NCI-H2107 treated with DMSO at 0.1 percent for 48 hours (cell line): Measurements from ENCODE around the gene PMFBP1.

ENCODE experiments used
- DNase-seq: peaks from one replicate; lab custom pipeline; 2025; ENCODE audit not compliant: unreplicated experiment; lab: John Stamatoyannopoulos, UW

The PMFBP1 gene, protein sequence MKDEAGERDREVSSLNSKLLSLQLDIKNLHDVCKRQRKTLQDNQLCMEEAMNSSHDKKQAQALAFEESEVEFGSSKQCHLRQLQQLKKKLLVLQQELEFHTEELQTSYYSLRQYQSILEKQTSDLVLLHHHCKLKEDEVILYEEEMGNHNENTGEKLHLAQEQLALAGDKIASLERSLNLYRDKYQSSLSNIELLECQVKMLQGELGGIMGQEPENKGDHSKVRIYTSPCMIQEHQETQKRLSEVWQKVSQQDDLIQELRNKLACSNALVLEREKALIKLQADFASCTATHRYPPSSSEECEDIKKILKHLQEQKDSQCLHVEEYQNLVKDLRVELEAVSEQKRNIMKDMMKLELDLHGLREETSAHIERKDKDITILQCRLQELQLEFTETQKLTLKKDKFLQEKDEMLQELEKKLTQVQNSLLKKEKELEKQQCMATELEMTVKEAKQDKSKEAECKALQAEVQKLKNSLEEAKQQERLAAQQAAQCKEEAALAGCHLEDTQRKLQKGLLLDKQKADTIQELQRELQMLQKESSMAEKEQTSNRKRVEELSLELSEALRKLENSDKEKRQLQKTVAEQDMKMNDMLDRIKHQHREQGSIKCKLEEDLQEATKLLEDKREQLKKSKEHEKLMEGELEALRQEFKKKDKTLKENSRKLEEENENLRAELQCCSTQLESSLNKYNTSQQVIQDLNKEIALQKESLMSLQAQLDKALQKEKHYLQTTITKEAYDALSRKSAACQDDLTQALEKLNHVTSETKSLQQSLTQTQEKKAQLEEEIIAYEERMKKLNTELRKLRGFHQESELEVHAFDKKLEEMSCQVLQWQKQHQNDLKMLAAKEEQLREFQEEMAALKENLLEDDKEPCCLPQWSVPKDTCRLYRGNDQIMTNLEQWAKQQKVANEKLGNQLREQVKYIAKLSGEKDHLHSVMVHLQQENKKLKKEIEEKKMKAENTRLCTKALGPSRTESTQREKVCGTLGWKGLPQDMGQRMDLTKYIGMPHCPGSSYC

DNA sequence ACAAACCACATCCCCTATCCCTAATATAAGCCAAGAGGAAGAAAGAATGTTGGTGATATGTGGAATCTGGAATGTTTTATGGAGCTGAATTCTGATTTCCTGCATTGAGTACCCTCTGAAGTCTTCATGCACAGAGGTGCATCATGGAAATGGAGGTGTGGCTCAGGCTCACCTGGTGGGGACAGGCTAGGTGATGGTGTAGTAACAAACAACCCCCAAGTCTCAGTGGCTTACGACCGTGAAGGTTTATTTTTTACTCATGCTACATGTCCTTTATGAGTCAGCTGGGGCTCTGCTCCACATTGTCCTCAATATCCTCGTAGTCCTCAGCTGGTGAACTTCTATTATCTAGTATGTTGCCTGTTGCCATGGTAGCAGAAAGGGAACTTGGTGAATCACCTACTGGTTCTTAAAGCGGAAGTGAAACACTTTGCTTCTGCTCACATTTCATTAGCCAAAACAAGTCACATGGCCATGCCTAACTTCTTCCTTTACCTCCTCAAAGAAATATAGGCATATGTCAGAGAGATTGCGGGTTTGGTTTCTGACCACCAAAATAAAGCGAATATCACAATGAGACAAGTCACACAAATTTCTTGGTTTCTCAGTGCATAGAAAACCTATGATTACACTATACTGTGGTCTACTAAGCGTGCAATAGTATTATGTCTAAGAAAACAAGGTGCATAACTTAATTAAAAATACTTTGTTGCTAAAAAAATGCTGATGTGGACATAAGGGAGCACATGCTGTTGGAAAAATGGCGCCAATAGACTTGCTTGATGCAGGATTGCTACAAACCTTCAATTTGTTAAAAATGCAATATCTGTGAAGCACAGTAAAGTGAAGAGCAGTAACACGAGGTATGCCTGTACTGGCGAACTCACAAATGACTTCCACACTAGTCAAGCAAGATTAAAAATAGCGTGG is at the start of gene PMFBP1:
Gene PMFBP1 (minus strand): TSS at position 51 of the 930 bp plus-strand sequence. CDS start 947 bp downstream, outside the sequence.
- DNase-seq, result no peak

DNA sequence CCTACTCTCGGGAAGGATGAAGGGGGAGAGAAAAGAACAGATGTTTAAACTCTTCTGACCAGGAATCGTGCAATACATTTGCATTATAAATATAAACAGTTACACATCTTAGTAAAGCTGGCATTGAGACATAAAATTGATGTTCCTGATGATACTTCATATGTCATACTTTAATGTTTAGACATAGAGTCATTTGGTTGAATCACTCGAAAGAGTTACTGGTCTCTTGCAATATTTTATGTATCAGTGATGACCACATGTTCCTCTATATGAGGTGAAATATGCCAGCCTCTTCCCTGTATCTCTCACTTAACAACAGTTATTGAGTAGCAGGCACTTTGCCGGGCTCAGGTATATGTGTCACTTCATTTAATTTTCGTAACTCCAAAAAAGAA is 49.7 kb upstream of the PMFBP1 start:
- no peak for DNase-seq

DNA sequence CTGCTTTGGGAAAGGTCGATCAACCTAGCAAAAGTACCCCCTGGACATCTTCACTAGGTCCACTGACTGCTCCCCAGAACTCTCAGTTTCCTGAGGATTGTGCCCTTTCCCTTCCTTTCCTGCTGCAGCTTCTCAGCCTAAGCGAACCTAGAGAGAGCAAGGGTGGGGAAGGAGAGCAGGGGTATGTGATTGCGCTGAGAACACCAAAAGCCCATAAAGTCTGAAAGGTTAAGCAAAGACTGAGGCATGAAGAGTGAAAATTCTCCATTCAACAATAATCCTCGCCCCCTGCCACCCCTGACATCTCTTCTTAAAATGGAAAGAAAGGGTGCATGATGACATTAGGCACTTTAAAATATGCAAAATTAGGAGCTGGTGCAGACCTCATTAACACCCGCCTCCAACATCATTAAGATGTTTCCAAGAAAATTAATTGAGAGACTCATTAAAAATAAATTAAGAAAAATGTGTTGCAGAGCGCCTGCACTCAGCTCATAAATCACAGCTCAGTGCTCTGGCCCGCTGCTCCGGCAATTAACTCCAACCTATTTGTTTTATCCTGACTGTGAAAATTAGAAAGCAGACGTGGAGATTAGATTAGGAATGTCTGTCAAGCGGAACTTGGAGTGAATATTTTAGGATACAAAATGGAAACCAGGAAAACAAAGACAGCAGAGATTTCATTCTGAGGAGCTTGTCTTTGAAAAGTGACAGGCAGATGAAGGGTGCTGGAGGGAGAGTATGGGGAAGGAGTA is 49.1 kb upstream of the PMFBP1 start:
- no peak for DNase-seq

DNA sequence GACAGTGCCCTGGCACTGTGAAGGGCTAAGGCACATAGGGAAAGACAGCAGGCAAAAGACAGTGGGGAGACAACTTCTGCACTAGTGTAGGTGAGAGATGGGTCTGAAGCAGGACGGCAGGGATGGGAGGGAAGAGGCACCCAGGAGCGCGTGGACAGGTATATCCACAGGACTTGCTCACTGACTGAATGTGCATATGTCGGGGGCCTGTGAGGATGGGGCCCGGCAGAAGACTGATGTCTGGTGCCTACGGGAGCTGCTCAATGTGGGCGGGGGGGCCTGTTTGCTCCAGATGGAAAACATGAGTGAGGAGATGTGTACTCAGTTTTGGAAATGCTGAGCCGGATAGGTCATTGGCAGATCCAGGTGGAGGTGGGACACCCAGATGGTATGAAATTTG is 47.3 kb upstream of the PMFBP1 start:
- DNase-seq, result no peak

DNA sequence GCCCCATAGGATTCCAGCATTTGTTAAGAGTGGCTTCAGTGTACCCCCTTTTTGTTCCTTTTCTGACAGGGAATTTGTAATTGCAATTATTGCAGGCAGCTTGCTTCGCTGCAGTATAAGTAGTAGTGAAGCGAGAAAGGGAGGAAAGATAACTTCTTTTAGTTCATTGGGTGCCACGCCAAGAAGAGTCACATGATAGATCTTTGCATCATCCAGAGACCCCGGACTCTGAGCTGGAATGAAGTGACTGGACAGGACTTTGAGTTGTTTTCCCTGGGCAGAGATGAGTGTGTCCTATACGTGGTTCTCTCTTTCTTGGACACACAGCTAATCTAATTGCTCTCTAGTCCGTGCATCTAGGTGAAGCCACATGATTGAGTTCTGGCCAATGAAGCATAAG is 44.8 kb upstream of the PMFBP1 start:
- DNase-seq, result no peak

DNA sequence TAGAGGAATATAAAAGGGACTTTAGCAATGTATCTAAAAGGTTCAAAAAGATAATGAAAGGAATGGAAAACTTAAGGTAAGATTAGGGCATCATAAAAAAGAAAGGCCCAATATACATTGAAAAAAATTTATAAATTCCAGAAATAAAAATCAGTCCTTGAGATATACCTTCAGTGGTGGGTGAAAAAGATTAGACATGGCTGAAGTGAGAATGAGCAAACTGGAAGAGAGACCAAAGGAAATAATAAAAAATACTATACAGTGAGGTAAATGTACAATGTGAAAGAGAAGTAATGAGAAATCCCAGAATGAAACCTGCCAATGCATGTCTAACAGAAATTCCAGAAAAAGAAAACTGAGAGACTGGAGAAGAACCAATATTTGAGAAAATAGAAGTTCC is 42.9 kb upstream of the PMFBP1 start:
- no peak for DNase-seq

DNA sequence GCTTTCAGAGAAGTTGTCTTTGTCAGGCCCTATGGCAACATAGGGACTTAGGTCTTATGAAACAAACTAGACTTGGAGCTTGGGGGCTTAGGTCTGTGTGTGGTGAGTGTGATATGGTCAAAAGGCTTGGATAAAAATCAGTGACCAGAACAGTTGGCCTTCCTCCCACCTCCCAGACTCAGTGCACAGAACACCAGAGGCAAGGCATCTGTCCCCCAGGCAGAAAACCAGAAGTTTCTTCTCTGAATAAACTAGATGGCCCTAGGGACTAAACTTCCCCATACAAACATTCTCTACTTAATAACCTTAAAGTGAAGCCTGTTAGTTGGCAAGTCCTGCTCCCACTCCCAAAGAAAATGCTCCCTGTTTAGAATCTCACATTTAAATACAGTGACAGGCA is 39.2 kb upstream of the PMFBP1 start:
- DNase-seq, result no peak

DNA sequence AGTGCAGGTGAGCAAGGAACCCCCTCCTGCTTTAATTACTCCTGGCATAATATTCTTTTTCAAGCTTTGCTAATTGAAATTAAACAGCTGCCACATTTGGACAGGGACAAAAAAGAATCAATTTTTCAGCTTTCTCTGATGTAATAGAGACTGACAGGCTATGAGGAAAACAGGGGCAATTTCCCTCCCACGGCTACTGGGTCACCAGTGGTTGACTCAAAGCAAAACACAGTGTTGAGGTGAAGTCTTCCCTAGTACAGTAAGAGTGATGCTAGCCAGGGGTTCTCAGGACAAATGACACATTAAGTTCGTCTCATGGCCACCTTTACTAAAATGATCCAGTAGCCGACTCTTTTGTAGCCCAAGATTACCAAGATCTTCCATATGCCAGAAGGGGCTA is 38.6 kb upstream of the PMFBP1 start:
- no peak for DNase-seq

DNA sequence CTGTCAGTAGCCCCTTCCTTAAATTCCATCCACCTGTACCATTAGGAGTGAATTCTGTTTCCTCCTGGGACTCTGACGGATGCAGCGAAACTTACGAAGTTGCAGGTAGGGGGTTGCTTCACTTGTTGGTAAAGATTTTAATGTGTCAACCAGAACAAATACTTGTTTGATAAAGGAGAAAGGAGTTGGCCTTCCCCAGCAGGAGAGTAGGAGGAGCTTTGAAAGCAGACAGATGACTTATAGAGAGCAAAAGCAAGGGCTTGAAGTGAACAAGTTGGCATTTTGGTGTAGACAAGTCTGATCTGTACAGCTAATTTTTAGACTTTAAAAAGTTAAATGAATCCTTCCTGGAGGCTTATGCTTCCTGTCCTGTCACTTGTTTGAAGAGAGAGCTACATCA is 38.1 kb upstream of the PMFBP1 start:
- DNase-seq, result no peak

DNA sequence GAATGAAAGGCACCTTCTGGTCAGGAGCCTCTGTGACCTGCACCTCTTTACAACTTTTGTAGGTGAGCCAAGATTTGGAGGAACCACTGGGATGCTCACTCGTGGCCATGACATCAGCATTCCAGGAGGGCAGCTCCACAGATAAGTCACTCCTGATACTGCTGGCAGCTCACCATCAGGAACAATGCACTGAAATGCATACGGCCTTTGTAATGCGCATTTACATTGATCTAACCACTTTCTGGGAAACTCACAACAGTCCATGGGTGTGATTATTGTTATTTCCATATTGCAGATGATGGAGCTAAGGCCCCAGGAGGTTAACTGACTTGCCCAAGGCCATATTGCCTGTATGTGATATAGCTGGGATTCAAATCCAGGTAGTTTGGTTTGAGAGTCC is 34.3 kb upstream of the PMFBP1 start:
- DNase-seq, result no peak

DNA sequence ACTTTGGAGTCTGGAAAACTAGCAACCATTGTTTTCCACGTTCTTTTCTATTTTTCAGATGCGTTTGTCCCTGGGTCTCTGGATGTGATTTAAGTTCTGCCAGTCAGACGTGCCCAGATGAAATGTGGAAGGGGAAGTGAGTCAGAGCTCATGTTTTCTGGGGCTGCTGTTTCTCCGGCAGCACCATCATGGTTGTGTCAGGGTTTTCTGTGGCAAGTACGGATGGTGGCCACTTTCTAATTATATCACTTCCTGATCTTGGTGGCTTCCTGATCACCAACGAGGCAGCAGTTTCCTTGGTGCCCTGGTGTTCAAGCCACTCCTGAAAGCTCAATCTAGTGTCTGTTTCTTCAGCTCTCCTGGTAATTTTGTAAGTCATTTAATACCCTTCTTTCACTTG is 31.4 kb upstream of the PMFBP1 start:
- no peak for DNase-seq

DNA sequence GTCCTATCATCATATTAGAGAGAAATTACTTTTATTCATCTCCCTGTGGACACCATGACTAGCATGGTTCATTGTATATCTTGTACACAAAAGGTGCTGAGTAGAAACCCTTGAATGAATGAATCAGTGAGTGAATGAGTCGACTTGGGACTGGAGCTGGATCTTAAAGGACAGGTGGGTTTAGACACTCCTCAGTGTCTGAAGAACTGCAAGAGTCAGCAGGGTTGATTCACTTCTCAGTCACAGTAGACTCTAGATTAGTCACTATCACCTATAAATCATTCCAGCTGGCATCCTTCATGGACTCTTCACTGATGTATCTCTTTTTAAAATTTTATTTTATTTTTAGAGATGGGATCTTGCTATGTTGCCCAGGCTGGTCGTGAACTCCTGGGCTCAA is 30.1 kb upstream of the PMFBP1 start:
- DNase-seq, result no peak

DNA sequence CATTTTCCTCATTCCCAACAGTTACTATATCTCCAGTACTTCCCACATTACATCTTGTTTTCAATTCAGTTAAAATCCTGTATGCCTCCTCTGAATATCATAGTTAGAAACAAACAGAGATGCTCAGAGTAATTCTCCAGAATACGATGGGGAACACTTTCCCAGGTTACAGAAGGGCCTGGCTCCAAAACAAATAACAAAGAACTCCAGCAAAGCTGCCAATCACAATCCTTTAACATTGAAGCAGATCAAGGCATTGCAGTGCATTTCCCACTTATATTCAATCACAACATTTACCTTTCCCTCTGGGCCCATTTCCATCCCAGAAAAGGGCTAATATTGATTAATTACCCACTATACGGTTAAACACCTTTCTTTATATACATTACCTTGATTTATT is 29.4 kb upstream of the PMFBP1 start:
- DNase-seq, result no peak

DNA sequence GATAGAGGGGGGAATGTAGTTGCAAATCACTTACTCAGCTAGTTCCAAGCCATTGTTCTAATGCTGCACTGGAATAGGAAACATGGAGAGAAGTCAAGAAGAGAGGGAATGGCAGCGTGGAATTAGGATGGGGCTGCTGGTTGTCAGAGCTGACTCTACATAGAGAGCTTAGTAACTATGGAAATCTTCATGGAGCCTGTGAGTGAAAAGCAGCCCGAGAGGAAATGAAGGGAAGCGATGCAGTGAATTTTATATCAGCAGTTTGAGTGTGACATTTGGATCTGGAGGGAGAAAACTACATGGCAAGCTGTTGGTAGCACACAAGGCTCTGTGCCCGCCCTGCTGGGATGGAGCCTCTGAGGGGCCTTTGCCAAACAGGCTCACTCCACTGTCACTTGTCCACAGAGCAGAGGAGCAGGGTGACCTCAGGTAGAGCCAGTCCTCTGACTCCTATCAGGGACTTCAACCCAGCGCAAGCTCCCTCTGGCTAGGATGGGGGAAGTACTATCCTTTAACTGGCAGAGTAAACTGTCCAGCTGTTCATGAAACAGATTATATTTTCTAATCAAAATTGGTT is 27.9 kb upstream of the PMFBP1 start:
- no peak for DNase-seq

DNA sequence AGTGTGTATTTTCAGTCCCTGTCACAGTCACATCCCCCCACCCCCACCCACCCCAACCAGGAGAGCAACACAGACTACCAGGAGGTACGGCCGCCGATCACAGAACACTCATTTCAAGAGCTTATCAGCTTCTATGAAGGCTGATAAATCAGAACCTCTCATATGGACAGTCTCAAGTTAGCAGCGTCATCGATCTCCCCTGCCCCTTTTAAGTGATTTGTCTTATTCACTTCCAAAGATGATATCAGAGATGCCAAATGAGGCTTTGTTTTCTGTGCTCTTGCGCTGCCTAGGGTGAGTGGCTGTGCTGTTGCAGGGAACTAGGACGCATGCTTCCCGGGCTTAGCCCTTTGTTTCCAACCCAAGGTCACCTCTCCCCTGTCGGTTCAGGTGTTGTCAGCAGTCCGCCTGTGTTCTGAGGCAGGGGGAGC is 26.8 kb upstream of the PMFBP1 start:
- no peak for DNase-seq

DNA sequence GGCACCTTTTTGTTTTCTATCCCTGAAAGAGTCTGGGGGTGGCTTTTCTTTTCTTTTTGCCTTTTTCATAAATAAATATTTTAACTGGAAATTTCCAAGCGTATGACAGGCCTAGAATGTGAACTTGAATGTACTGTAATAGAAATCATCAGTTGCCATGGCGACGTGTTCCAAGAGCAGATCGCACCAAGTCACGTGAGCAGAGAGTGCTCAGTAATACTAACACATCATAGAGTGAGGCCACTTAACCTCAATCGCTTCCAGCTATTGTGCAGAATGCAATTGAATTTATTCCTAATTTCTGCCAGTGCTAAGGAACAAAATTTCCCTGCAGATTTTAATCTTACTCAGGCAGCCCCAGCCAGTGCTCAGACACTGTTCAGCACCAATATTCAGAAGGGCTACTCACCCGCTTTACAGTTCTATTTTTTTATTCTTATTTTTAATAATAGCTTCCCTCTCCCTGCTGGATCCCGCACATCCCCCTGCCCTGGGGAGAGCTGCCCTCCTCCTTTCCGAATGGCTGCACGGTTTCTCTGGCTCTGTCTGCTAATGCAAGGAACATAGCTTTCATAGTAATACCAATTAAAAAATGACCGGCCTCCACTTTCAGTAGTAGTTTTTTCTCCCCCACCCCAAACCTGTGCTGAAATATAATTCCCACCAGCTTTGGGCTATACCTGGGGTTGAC is 26.2 kb upstream of the PMFBP1 start:
- peak; percentile 46 for DNase-seq

DNA sequence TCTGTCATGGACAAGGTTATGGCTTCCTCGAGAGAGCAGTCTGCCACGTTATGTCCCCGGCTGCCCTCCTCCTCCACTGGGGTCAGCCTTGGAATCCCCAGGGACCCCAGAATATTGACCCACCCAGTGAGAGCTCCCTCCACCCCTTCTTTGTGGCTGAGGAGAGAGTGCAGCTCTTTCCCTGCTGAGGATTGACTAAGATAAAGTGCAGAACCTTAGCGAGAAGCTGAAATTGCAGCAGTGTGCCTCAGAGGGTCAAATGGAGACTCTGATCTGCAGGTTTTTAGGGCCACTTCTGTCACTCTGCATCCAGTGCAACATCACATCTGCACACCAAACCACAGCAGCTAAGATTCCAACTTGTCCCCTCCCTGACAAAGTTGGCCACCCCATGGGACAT is 25.6 kb upstream of the PMFBP1 start:
- DNase-seq, result no peak

DNA sequence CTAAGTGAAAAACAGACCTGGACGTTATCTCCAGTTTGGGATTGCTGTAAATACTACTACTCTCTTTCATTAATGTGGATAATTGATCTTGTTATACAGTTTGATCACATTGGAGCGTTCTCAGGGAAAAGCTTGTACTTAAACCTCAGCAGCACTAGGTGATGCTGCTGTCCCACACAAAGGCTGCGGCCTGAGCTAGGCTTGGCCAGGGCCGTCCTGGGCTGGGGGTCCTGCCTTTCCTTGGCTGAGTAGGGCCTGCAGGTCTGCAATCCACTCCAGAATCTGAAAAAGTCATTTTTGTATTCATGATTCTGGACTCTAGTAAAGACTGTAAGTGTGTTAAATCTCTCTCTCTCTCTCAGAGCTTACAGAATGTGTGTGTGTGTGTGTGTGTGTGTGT is 23.7 kb upstream of the PMFBP1 start:
- no peak for DNase-seq

DNA sequence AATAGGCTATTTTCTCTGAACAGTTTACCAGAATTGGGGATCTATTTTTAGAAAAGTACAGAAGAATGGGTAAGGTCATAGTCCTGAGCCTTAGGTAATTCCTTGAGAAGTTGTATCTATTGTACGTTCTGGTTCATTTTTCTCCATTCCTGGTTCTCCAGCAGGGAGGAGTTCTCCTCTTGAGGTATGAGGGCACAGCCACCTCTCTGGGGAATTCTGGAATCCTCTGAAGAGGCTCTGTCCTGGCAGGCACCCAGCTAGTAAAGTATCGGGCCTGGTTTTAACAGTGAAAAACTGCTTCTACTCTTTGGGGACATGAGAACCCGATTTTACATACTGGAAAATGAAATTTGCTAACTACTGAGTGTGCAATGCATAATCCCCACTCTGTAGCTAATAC is 19.6 kb upstream of the PMFBP1 start:
- peak; percentile 60 for DNase-seq
